Heart right ventricle (tissue), 16 donors: ENCODE measurements around the gene CTSA. TPM values are rescaled to one million over a fixed set of nuclear protein-coding genes. Genes with fewer than 3 reads are reported as not detected.

Source experiments
- ATAC-seq, 8 donors: fragments of 200-7000 bp; cut with Tn5 transposase; one replicate each; pipeline ENCODE4 v1.9.1; 2020; ENCODE audit warnings: mild to moderate bottlenecking in 8 of 8, moderate library complexity in 8 of 8, moderate number of reproducible peaks in 1 of 8
- DNase-seq, 2 donors: peaks; one replicate each; pipeline ENCODE4 v3.0.0-alpha.2; 2020
- H3K27ac ChIP-seq, 10 donors: fragments of 200-600 bp; sonication (generic) in 2 of 10; one replicate each; pipeline versions ENCODE4 v1.5.0 to v1.8.0; 2020 to 2022; ENCODE audit warnings: mild to moderate bottlenecking in 3 of 10
- H3K27me3 ChIP-seq, 7 donors: fragments of 200-600 bp; one replicate each; pipeline ENCODE4 v1.8.0; 2021 to 2022; ENCODE audit warnings: mild to moderate bottlenecking in 2 of 7
- H3K36me3 ChIP-seq, 9 donors: fragments of 200-600 bp; sonication (generic) in 1 of 9; one replicate each; pipeline versions ENCODE4 v1.5.0 to v1.8.0; 2020 to 2022; ENCODE audit warnings: mild to moderate bottlenecking in 2 of 9
- H3K4me1 ChIP-seq, 9 donors: fragments of 200-600 bp; sonication (generic) in 1 of 9; one replicate each; pipeline versions ENCODE4 v1.5.0 to v1.8.0; 2020 to 2022; ENCODE audit warnings: mild to moderate bottlenecking in 4 of 9
- H3K4me3 ChIP-seq, 10 donors: fragments of 200-600 bp; sonication (generic) in 2 of 10; one replicate each; pipeline versions ENCODE4 v1.5.0 to v1.8.0; 2020 to 2022; ENCODE audit warnings: mild to moderate bottlenecking in 7 of 10, moderate library complexity in 2 of 10
- H3K9me3 ChIP-seq, 11 donors: fragments of 200-600 bp in 10 of 11; sonication (generic) in 2 of 11; one replicate each; pipeline versions ENCODE4 v1.5.0 to v1.8.0; 2013 to 2022; ENCODE audit warnings: mild to moderate bottlenecking in 2 of 11, control low read depth in 1 of 11, moderate library complexity in 1 of 11
- WGBS, 2 donors: extraction: QIAGEN DNeasy Blood & Tissue Kit; methylation state at CpG; one replicate each; pipeline ENCODE4 v1.1.7; 2013; ENCODE audit warnings: inconsistent platforms in 1 of 2; 5-methylcytosine and 5-hydroxymethylcytosine counted together
- intact Hi-C, 10 donors: fragments of 100-400 bp; cut with DNase I; formaldehyde crosslinking; loops; one replicate each; pipeline versions ENCODE4 v1.11.1 to v1.14.2; 2022
- polyA plus RNA-seq, 2 donors: library from polyadenylated mRNA; stranded (reverse); fragments of 200-250 nt; gene quantifications; one replicate each; pipeline ENCODE4 v1.2.3, GENCODE V29; 2013
- total RNA-seq, 10 donors: library from RNA; stranded (reverse); fragmentation: NEBNext Ultra II Directional in 3 of 10; extraction: Animal tissue kit (Norgen Biotek cat#: 25700) in 3 of 10; gene quantifications; one replicate each; pipeline versions ENCODE4 v1.2.1 to v1.2.4, GENCODE V29; 2021 to 2023
- TF ChIP-seq, protein P1 (sequence below), 9 donors: fragments of 200-600 bp; sonication (generic) in 2 of 9; IDR thresholded peaks; one replicate each; pipeline versions ENCODE4 v1.5.0 to v1.8.0; 2021 to 2022; ENCODE audit warnings: antibody characterized with exemption in 9 of 9, mild to moderate bottlenecking in 5 of 9, moderate library complexity in 1 of 9
- donor health status: Arrhythmogenic right ventricular cardiomyopathy.
- donor health status: ischemic (EF 13 %, LVEDD 7.1; RV severe dilation, severe dysfunction).
- donor health status: healthy with polysubstance abuse.
- donor health status: DM: no; HTN: yes; CAD: no.
- donor health status: DM: no; HTN: no; CAD: no.
- donor health status: ischemic (EF 25% LVEDD 6.9; RV normal size, moderate dysfunction).
- donor health status: ischemic (EF 25% LVEDD 5.7; RV mildly dilated, moderate dysfunction).
- donor health status: healthy.
- donor health status: DM: yes; HTN: yes; CAD: no.
- donor health status: Ischemic cardiomyopathy.
- donor health status: ischemic (EF 35%, LVEDD 5.7; RV mildly dilated, moderate dysfunction).
- donor health status: nonischemic (EF 11% LVEDD 7.7; RV severe dilation, severe dysfunction).
- donor health status: DM: yes; HTN: yes; CAD: no.
- donor health status: PGD.
- donor health status: ischemic (EF 29% LVEDD 5.4; RV normal size, mild dysfunction).
- donor health status: nonischemic (EF 23%, LVEDD 6.1; RV moderate dilation, normal function).

The CTSA gene
- total and polyA plus RNA-seq, 12 donors, result 75.1 to 173 (median 102) TPM

DNA sequence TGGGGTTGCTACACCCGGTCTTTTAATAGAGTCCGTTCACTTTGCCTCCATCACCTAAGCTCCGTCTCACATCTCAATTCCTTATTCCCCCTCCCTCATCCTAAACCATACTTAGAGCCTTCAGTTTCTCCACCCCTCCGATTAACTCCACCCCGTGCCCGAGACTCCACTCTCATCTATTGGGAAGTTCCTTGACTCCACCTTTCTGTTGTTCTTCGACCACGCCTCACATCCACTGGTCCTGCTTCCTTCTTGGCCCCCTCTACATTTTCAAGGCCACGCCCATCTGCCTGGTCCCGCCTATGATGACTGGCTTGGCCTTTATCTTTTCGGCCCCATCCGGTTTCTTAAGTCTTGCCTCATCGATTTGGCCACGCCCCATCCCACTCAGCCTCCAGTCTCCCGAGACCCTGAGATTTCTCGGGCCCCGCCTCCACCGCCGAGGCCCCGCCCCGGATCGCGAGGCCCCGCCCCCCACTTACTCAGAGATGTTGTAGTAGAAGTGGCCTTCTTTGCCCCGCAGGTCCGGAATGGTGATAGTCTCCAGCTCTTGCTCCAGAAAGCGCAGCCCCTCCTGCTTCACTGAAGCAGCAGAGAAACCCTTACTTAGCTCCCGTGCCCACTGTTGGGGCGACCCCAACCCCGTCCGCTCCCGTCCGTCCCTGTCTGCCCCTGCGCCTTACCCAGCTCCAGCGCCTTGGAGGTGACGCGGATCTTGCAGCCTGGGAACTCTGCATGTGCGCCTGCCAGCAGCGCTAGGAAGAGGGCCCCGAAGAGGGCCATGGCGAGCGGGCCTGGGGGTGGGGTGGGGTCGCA is 19.7 kb downstream of the CTSA start:
- Histone ChIP-seq H3K4me3 (peak overlapping the region; percentile 33 to 64 (median 58)), H3K36me3 (peaks cover 0 to 38% (median 0%) of the 10 kb centered on the region in 9 donors), H3K27me3 (peaks cover 0 to 11% (median 0%) of the 10 kb centered on the region in 7 donors), H3K4me1 (peaks cover 6 to 59% (median 27%) of the 10 kb centered on the region in 9 donors), H3K27ac (peak overlapping the region; percentile 19 to 84 (median 80)), H3K9me3 (no peaks in the 10 kb centered on the region)
- ATAC-seq (peak; percentile 87 to 95 (median 91)), DNase-seq (peak; percentile 95 to 97)
- TF ChIP-seq, protein P1, sequence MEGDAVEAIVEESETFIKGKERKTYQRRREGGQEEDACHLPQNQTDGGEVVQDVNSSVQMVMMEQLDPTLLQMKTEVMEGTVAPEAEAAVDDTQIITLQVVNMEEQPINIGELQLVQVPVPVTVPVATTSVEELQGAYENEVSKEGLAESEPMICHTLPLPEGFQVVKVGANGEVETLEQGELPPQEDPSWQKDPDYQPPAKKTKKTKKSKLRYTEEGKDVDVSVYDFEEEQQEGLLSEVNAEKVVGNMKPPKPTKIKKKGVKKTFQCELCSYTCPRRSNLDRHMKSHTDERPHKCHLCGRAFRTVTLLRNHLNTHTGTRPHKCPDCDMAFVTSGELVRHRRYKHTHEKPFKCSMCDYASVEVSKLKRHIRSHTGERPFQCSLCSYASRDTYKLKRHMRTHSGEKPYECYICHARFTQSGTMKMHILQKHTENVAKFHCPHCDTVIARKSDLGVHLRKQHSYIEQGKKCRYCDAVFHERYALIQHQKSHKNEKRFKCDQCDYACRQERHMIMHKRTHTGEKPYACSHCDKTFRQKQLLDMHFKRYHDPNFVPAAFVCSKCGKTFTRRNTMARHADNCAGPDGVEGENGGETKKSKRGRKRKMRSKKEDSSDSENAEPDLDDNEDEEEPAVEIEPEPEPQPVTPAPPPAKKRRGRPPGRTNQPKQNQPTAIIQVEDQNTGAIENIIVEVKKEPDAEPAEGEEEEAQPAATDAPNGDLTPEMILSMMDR (IDR thresholded peaks at IDR 0.05), result no peak
- intact Hi-C loops, result loop anchor here in 2 of 10 donors (2.0 kb wide), 2 partner anchors 20 to 24 kb away; partner anchors contain the start of genes PCIF1 (in 2 of the 2), CTSA (in 1 of the 2) and NEURL2 (in 1 of the 2)
- 4% methylated on average over 43 of the region's 43 CpGs for WGBS, 2 donors

DNA sequence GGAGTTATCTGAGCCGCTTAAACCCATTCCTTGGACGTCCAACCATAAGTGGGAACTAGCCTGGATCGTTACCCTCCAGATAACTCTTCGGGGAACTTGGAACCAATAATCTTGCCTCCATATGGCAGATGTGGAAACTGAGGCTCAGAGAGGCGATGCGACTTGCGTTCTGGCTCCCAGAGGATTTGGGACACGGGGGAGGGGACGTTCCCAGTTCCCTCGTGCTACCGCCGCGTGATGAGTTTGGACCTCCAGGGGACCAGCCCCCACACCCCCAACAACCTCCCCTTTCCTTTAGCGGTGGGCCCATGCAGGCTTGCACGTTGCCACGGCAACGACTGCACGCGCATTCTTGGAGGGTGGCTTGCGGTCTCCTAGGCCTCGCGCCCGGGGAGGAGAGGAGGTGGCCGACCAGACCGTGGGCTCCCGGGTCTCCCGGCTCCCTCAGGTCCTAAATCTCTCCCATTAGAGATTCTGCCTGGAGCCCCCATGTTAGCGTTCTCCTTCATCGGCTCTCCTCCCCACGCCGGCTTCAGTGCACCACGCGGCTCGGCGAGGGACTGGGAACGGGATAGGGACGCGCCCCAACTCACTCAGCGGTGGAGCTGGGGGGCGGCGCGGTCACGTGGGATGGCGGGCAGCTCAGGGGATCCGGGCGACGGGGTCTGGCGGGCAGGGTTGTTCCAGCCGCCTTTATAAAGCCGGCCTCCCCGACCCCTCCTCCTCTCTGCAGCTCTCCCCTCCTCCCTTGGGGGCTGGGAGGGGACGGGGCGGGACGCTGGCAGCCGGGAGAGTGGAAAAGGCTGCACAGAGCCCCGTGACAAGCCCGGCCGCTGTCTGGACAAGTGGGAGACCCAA is 20.6 kb downstream of the CTSA start, which contains the start of gene PLTP:
Gene PLTP (minus strand): TSS at position 670 of the 858 bp plus-strand sequence. CDS start 703 bp downstream, outside the sequence.
- WGBS, 2 donors, result 0 to 1% methylated on average over 50 to 58 of the region's 58 CpGs
- H3K9me3 ChIP-seq, result no peaks in the 10 kb centered on the region
- peaks cover 6 to 59% (median 27%) of the 10 kb centered on the region in 9 donors for H3K4me1 ChIP-seq
- peak within 1 kb of the TSS; percentile 33 to 64 (median 58) for H3K4me3 ChIP-seq
- H3K27me3 ChIP-seq, result peaks cover 0 to 11% (median 0%) of the 10 kb centered on the region in 7 donors
- peaks cover 0 to 30% (median 0%) of the 10 kb centered on the region in 9 donors for H3K36me3 ChIP-seq
- intact Hi-C loops, result loop anchor here in 2 of 10 donors (2.0 kb wide), 2 partner anchors 21 to 23 kb away; partner anchors contain the start of genes PCIF1 (in 2 of the 2), CTSA (in 1 of the 2) and NEURL2 (in 1 of the 2)
- peak; percentile 75 to 82 for DNase-seq
- TF ChIP-seq, protein P1 (IDR thresholded peaks at IDR 0.05), result no peak
- peak within 1 kb of the TSS; percentile 19 to 84 (median 80) for H3K27ac ChIP-seq
- peak; percentile 54 to 73 (median 64) for ATAC-seq

DNA sequence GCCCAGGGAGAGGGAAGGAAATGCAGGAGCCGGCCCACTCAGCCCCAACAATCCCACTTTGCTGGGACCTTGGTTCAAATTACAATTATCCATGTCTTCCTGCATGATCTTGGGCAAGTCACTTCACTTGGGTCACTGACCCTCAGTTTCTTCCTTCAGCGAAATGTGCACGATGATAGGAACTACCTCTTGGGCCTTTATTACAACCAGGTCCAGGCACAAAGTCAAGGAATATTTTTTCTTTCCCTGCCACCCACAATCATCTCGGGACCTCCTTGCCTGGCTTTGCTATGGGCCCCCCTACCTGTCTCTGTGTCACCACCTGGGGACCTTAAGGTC is 21.2 kb downstream of the CTSA start:
- DNase-seq (no peak), ATAC-seq (no peak)
- peak overlapping the region in 8 of 10 donors; percentile 78 to 84 (median 80) for H3K27ac ChIP-seq
- H3K36me3 ChIP-seq, result peaks cover 0 to 24% (median 0%) of the 10 kb centered on the region in 9 donors
- peaks cover 0 to 11% (median 0%) of the 10 kb centered on the region in 7 donors for H3K27me3 ChIP-seq
- 27 to 28% methylated on average over 4 of the region's 4 CpGs for WGBS, 2 donors
- no peaks in the 10 kb centered on the region for H3K9me3 ChIP-seq
- H3K4me3 ChIP-seq, result peak overlapping the region; percentile 33 to 64 (median 58)
- TF ChIP-seq, protein P1 (IDR thresholded peaks at IDR 0.05), result no peak
- intact Hi-C loops, result no loop called here
- H3K4me1 ChIP-seq, result peaks cover 6 to 65% (median 29%) of the 10 kb centered on the region in 9 donors

DNA sequence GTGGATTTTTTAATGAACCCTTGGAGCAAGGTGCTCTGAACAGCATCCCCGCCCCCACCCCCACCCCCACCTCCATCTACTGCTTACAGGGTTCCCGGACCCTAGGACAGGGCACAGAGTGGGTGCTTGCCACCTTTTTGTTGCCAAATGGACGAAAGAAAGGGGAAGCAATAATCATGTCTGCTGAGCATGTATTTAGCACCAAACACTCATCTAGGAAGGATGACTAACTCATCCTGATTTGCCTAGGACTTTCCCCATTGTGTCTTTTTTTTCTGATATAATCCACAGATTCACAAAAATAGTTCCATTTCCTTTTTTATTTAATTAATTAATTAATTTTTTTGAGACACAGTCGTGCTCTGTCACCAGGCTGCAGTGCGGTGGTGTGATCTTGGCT is 22.0 kb downstream of the CTSA start:
- Histone ChIP-seq H3K36me3 (peaks cover 0 to 17% (median 0%) of the 10 kb centered on the region in 9 donors), H3K27ac (peak overlapping the region in 3 of 10 donors; percentile 83 to 84 (median 83)), H3K4me1 (peaks cover 6 to 73% (median 32%) of the 10 kb centered on the region in 9 donors), H3K9me3 (no peaks in the 10 kb centered on the region), H3K27me3 (peaks cover 0 to 11% (median 0%) of the 10 kb centered on the region in 7 donors), H3K4me3 (no peak overlapping the region)
- no peak for ATAC-seq
- TF ChIP-seq, protein P1 (IDR thresholded peaks at IDR 0.05), result no peak
- WGBS, 2 donors, result 50 to 56% methylated on average over 5 of the region's 5 CpGs
- no peak for DNase-seq
- intact Hi-C loops, result no loop called here
